WTC11 (cell line): ENCODE results near the gene CORO2B. TPM values are rescaled to one million over a fixed set of nuclear protein-coding genes. Genes with fewer than 3 reads are reported as not detected.

Source experiments
- ATAC-seq: fragments of 200-7000 bp; cut with Tn5 transposase; 2 replicates; pipeline ENCODE4 v1.10.0; 2021; ENCODE audit warnings: mild to moderate bottlenecking, moderate library complexity
- CTCF ChIA-PET: fragments of 300-600 bp; sonication (Branson Sonifier 250); formaldehyde crosslinking; loops from one replicate; lab custom pipeline; 2021; ENCODE audit warnings: antibody characterized with exemption; lab: Charles Lee
- POLR2A ChIA-PET: fragments of 350-600 bp; sonication (Branson Sonifier 250); formaldehyde crosslinking; loops from one replicate; lab custom pipeline; 2021; ENCODE audit warnings: antibody characterized with exemption; lab: Charles Lee
- DNase-seq: peaks from one replicate; pipeline ENCODE4 v3.0.0; 2021; ENCODE audit warnings: low spot score
- H3K27ac Mint-ChIP-seq: 2 replicates; pipeline ENCODE4 v1.8.0; 2021; ENCODE audit warnings: mixed read lengths
- H3K27me3 Mint-ChIP-seq: 2 replicates; pipeline ENCODE4 v1.8.0; 2021; ENCODE audit warnings: low read depth, mild to moderate bottlenecking, moderate library complexity, mixed read lengths
- H3K36me3 Mint-ChIP-seq: 2 replicates; pipeline ENCODE4 v1.8.0; 2021; ENCODE audit warnings: mixed read lengths
- H3K4me1 Mint-ChIP-seq: 2 replicates; pipeline ENCODE4 v1.8.0; 2022; ENCODE audit warnings: mixed read lengths
- H3K4me3 Mint-ChIP-seq: 2 replicates; pipeline ENCODE4 v1.8.0; 2021; ENCODE audit warnings: mild to moderate bottlenecking, moderate library complexity, mixed read lengths
- H3K9me3 Mint-ChIP-seq: 2 replicates; pipeline ENCODE4 v1.8.0; 2021; ENCODE audit warnings: mixed read lengths
- ATF6 ChIP-seq: sonication (generic); formaldehyde crosslinking; IDR thresholded peaks from 2 replicates; pipeline ENCODE4 v1.8.1; 2023; ENCODE audit warnings: mild to moderate bottlenecking, missing genetic modification reagents
- ELF4 ChIP-seq: sonication (generic); formaldehyde crosslinking; IDR thresholded peaks from 2 replicates; pipeline ENCODE4 v1.8.1; 2022; ENCODE audit warnings: low read depth, mild to moderate bottlenecking, moderate library complexity, missing genetic modification reagents
- FOXP4 ChIP-seq: sonication (generic); formaldehyde crosslinking; IDR thresholded peaks from 2 replicates; pipeline ENCODE4 v1.8.0; 2022; ENCODE audit warnings: mild to moderate bottlenecking, missing genetic modification reagents
- GRHL2 ChIP-seq: fragments of 250-450 bp; sonication (Bioruptor Pico); IDR thresholded peaks from 2 replicates; pipeline ENCODE4 v1.8.0; 2022; ENCODE audit warnings: mild to moderate bottlenecking, moderate library complexity; ENCODE audit not compliant: insufficient replicate concordance, severe bottlenecking
- HMGXB4 ChIP-seq: sonication (generic); formaldehyde crosslinking; IDR thresholded peaks from 2 replicates; pipeline ENCODE4 v1.8.1; 2023; ENCODE audit warnings: mild to moderate bottlenecking, moderate library complexity, missing genetic modification reagents
- KAT7 ChIP-seq: sonication (generic); formaldehyde crosslinking; IDR thresholded peaks from 2 replicates; pipeline ENCODE4 v1.8.1; 2023; ENCODE audit warnings: missing genetic modification reagents, mild to moderate bottlenecking, borderline replicate concordance
- MYBL2 ChIP-seq: sonication (generic); formaldehyde crosslinking; IDR thresholded peaks from 2 replicates; pipeline ENCODE4 v1.8.1; 2023; ENCODE audit warnings: mild to moderate bottlenecking, moderate library complexity, missing genetic modification reagents
- NFE2L1 ChIP-seq: sonication (generic); formaldehyde crosslinking; IDR thresholded peaks from 2 replicates; pipeline ENCODE4 v1.8.1; 2023; ENCODE audit warnings: missing genetic modification reagents
- NR3C1 ChIP-seq: sonication (generic); formaldehyde crosslinking; conservative IDR thresholded peaks from 2 replicates; pipeline ENCODE4 v1.8.1; 2023; ENCODE audit warnings: low read depth, mild to moderate bottlenecking, missing genetic modification reagents
- OVOL2 ChIP-seq: fragments of 250-450 bp; sonication (Bioruptor Pico); IDR thresholded peaks from 2 replicates; pipeline ENCODE4 v1.9.0; 2021; ENCODE audit warnings: mild to moderate bottlenecking, borderline replicate concordance
- SOX15 ChIP-seq: fragments of 250-450 bp; sonication (Bioruptor Pico); IDR thresholded peaks from 2 replicates; pipeline ENCODE4 v1.9.0; 2021; ENCODE audit warnings: mild to moderate bottlenecking
- TCF7 ChIP-seq: sonication (generic); formaldehyde crosslinking; IDR thresholded peaks from 2 replicates; pipeline ENCODE4 v1.8.0; 2022; ENCODE audit warnings: mild to moderate bottlenecking, low read depth, missing genetic modification reagents, moderate library complexity
- TEAD4 ChIP-seq: sonication (generic); formaldehyde crosslinking; IDR thresholded peaks from 2 replicates; pipeline ENCODE4 v1.8.0; 2022; ENCODE audit warnings: mild to moderate bottlenecking, missing genetic modification reagents
- USF2 ChIP-seq: sonication (generic); formaldehyde crosslinking; IDR thresholded peaks from 2 replicates; pipeline ENCODE4 v1.8.1; 2023; ENCODE audit warnings: mild to moderate bottlenecking, missing genetic modification reagents, moderate library complexity
- ZMAT4 ChIP-seq: fragments of 250-450 bp; sonication (Bioruptor Pico); IDR thresholded peaks from 2 replicates; pipeline ENCODE4 v1.9.0; 2021; ENCODE audit warnings: mild to moderate bottlenecking
- ZNF416 ChIP-seq: fragments of 250-450 bp; sonication (Bioruptor Pico); IDR thresholded peaks from 2 replicates; pipeline ENCODE4 v1.9.0; 2021; ENCODE audit warnings: mild to moderate bottlenecking, inconsistent platforms
- ZNF423 ChIP-seq: fragments of 250-450 bp; sonication (Bioruptor Pico); IDR thresholded peaks from 2 replicates; pipeline ENCODE4 v2.1.2; 2022; ENCODE audit warnings: mild to moderate bottlenecking, moderate library complexity
- total RNA-seq: library from RNA; stranded (reverse); gene quantifications from 3 replicates; pipeline ENCODE4 v1.2.3, GENCODE V29; 2021

Gene CORO2B
- total RNA-seq, 1 experiment from 2014 or later = 4.9 TPM

GRCh38 chr15:68612503-68612902, 33.7 kb downstream of the CORO2B start:
- H3K9me3 Mint-ChIP-seq = peaks cover 5% of the 10 kb centered on the region
- no peak for DNase-seq
- peaks cover 57% of the 10 kb centered on the region for H3K4me1 Mint-ChIP-seq
- peaks cover 3% of the 10 kb centered on the region; the same call in 1 of the 2 replicates for H3K27me3 Mint-ChIP-seq
- no peak overlapping the region for H3K27ac Mint-ChIP-seq
- TF ChIP-seq FOXP4 = no peak
- no peak for TF ChIP-seq GRHL2 (CRISPR knock-in tag)
- TF ChIP-seq HMGXB4 (CRISPR knock-in tag) = no peak
- no peak for TF ChIP-seq MYBL2 (CRISPR knock-in tag)
- no peak for TF ChIP-seq ATF6
- TF ChIP-seq ZNF416 (CRISPR knock-in tag) = no peak
- TF ChIP-seq KAT7 = no peak
- no peak for TF ChIP-seq SOX15 (CRISPR knock-in tag)
- no peak for TF ChIP-seq ZMAT4 (CRISPR knock-in tag)
- TF ChIP-seq OVOL2 (CRISPR knock-in tag) = no peak
- no peak for TF ChIP-seq ELF4 (CRISPR knock-in tag)
- no peak for TF ChIP-seq TCF7 (CRISPR knock-in tag)
- no peak for TF ChIP-seq ZNF423 (CRISPR knock-in tag)
- TF ChIP-seq USF2 (CRISPR knock-in tag) = no peak
- TF ChIP-seq NR3C1 (CRISPR knock-in tag) = no peak
- no peak for TF ChIP-seq TEAD4 (CRISPR knock-in tag)
- TF ChIP-seq, all 79 proteins: peak for 0
- no peak for ATAC-seq
- H3K36me3 Mint-ChIP-seq = peaks cover 3% of the 10 kb centered on the region; the same call in 1 of the 2 replicates
- ChIA-PET CTCF (interaction anchor here (1.0 to 4.4 kb wide), 4 partner anchors 8 to 264 kb away, joined by 3 to 22 read pairs (median 4); no protein-coding TSS in a partner anchor), POLR2A (no interaction called here)
- H3K4me3 Mint-ChIP-seq = no peak overlapping the region

- no peak for DNase-seq
- peaks cover 57% of the 10 kb centered on the region for H3K4me1 Mint-ChIP-seq
- CTCF ChIA-PET = interaction anchor here (1.0 to 4.4 kb wide), 5 partner anchors 8 to 263 kb away, joined by 3 to 22 read pairs (median 3); no protein-coding TSS in a partner anchor
- peaks cover 3% of the 10 kb centered on the region; the same call in 1 of the 2 replicates for H3K36me3 Mint-ChIP-seq
- H3K27ac Mint-ChIP-seq = no peak overlapping the region
- peaks cover 5% of the 10 kb centered on the region for H3K9me3 Mint-ChIP-seq
- peak; percentile 10; the same call in 1 of the 2 replicates for ATAC-seq
- POLR2A ChIA-PET = no interaction called here
- H3K27me3 Mint-ChIP-seq = peaks cover 3% of the 10 kb centered on the region; the same call in 1 of the 2 replicates
- peak; percentile 49 for TF ChIP-seq USF2 (CRISPR knock-in tag)
- TF ChIP-seq NFE2L1 (CRISPR knock-in tag) = no peak
- H3K4me3 Mint-ChIP-seq = no peak overlapping the region
These were observed 34.4 kb downstream of the CORO2B start for GRCh38 chr15:68612979-68613740.
